ENCODE results near the gene WASHC2A.
"Not testable (repeated sequence)": the region's sequence is repeated elsewhere in the genome, so short reads cannot be mapped to it uniquely, and the experiment has no call there.

WASHC2A gene

GRCh38 chr10:50047594-50047993 lies 20.2 kb upstream of the WASHC2A start:
- H4K12ac ChIP-seq (ENCODE audit: low read depth, low read length); H3K9ac ChIP-seq (ENCODE audit: low read length); H3K14ac ChIP-seq (ENCODE audit: low read length); H3K27ac ChIP-seq (ENCODE audit: low read depth, low read length); H3K9me3 ChIP-seq (ENCODE audit: insufficient read depth, low read depth, low read length); H3K4me3 ChIP-seq (ENCODE audit: low read depth, low read length); DNase-seq; H3K36me3 ChIP-seq (ENCODE audit: control insufficient read depth in 1 of 2, insufficient read depth in 2 of 2, low read length in 2 of 2); H2AK5ac ChIP-seq (ENCODE audit: low read length); H3K23ac ChIP-seq (ENCODE audit: low read length); H2BK120ac ChIP-seq (ENCODE audit: insufficient read depth, low read length, poor library complexity); H3K4ac ChIP-seq (ENCODE audit: low read depth, low read length); H2BK12ac ChIP-seq (ENCODE audit: low read length); H2AFZ ChIP-seq (ENCODE audit: insufficient read depth, low read length, poor library complexity); H3K79me2 ChIP-seq (ENCODE audit: control insufficient read depth, insufficient read depth, low read length, poor library complexity); H3K79me1 ChIP-seq (ENCODE audit: low read length); H3K18ac ChIP-seq (ENCODE audit: low read length); H3K4me2 ChIP-seq (ENCODE audit: low read length); H3K27me3 ChIP-seq (ENCODE audit: insufficient read depth, low read length); H4K8ac ChIP-seq (ENCODE audit: low read depth, low read length); H4K91ac ChIP-seq (ENCODE audit: low read depth, low read length); H3K4me1 ChIP-seq (ENCODE audit: control insufficient read depth in 1 of 2, insufficient read depth in 2 of 2, low read length in 2 of 2); H2BK5ac ChIP-seq (ENCODE audit: low read depth, low read length, poor library complexity): not testable (repeated sequence)
- no CpG with 5 or more reads among the region's 5 CpGs for WGBS (ENCODE audit: extremely low coverage, insufficient coverage, insufficient read length)

GRCh38 chr10:50051995-50052660 lies 15.6 kb upstream of the WASHC2A start:
- peak in 1 of 2 donors; percentile 12 for DNase-seq
- not testable (repeated sequence) for H2AK5ac ChIP-seq (ENCODE audit: low read length); H3K9ac ChIP-seq (ENCODE audit: low read length); H3K18ac ChIP-seq (ENCODE audit: low read length); H3K4ac ChIP-seq (ENCODE audit: low read depth, low read length); H3K14ac ChIP-seq (ENCODE audit: low read length); H2BK120ac ChIP-seq (ENCODE audit: insufficient read depth, low read length, poor library complexity); H2AFZ ChIP-seq (ENCODE audit: insufficient read depth, low read length, poor library complexity); H3K4me3 ChIP-seq (ENCODE audit: low read depth, low read length); H3K27ac ChIP-seq (ENCODE audit: low read depth, low read length); H3K9me3 ChIP-seq (ENCODE audit: insufficient read depth, low read depth, low read length); H4K8ac ChIP-seq (ENCODE audit: low read depth, low read length); H3K36me3 ChIP-seq (ENCODE audit: control insufficient read depth in 1 of 2, insufficient read depth in 2 of 2, low read length in 2 of 2); H2BK12ac ChIP-seq (ENCODE audit: low read length); H3K79me2 ChIP-seq (ENCODE audit: control insufficient read depth, insufficient read depth, low read length, poor library complexity); H3K4me1 ChIP-seq (ENCODE audit: control insufficient read depth in 1 of 2, insufficient read depth in 2 of 2, low read length in 2 of 2); H4K91ac ChIP-seq (ENCODE audit: low read depth, low read length); H4K12ac ChIP-seq (ENCODE audit: low read depth, low read length); H3K79me1 ChIP-seq (ENCODE audit: low read length); H3K4me2 ChIP-seq (ENCODE audit: low read length); H3K23ac ChIP-seq (ENCODE audit: low read length); H2BK5ac ChIP-seq (ENCODE audit: low read depth, low read length, poor library complexity); H3K27me3 ChIP-seq (ENCODE audit: insufficient read depth, low read length)
- no CpG with 5 or more reads among the region's 3 CpGs for WGBS (ENCODE audit: extremely low coverage, insufficient coverage, insufficient read length)

GRCh38 chr10:50052778-50053376 lies 14.9 kb upstream of the WASHC2A start:
- not testable (repeated sequence) for H2BK120ac ChIP-seq (ENCODE audit: insufficient read depth, low read length, poor library complexity); H3K18ac ChIP-seq (ENCODE audit: low read length); H4K8ac ChIP-seq (ENCODE audit: low read depth, low read length); H3K9me3 ChIP-seq (ENCODE audit: insufficient read depth, low read depth, low read length); H3K27me3 ChIP-seq (ENCODE audit: insufficient read depth, low read length); H2BK12ac ChIP-seq (ENCODE audit: low read length); H2BK5ac ChIP-seq (ENCODE audit: low read depth, low read length, poor library complexity); H3K79me2 ChIP-seq (ENCODE audit: control insufficient read depth, insufficient read depth, low read length, poor library complexity); H2AFZ ChIP-seq (ENCODE audit: insufficient read depth, low read length, poor library complexity); H4K91ac ChIP-seq (ENCODE audit: low read depth, low read length); H4K12ac ChIP-seq (ENCODE audit: low read depth, low read length); H2AK5ac ChIP-seq (ENCODE audit: low read length); H3K4me1 ChIP-seq (ENCODE audit: control insufficient read depth in 1 of 2, insufficient read depth in 2 of 2, low read length in 2 of 2); H3K9ac ChIP-seq (ENCODE audit: low read length); H3K4me3 ChIP-seq (ENCODE audit: low read depth, low read length); H3K4me2 ChIP-seq (ENCODE audit: low read length); DNase-seq; H3K27ac ChIP-seq (ENCODE audit: low read depth, low read length); H3K79me1 ChIP-seq (ENCODE audit: low read length); H3K23ac ChIP-seq (ENCODE audit: low read length); H3K4ac ChIP-seq (ENCODE audit: low read depth, low read length); H3K14ac ChIP-seq (ENCODE audit: low read length); H3K36me3 ChIP-seq (ENCODE audit: control insufficient read depth in 1 of 2, insufficient read depth in 2 of 2, low read length in 2 of 2)
- WGBS (ENCODE audit: extremely low coverage, insufficient coverage, insufficient read length): no CpG with 5 or more reads among the region's 6 CpGs

- H3K14ac ChIP-seq (ENCODE audit: low read length); H3K9ac ChIP-seq (ENCODE audit: low read length); H3K27me3 ChIP-seq (ENCODE audit: insufficient read depth, low read length); H2AK5ac ChIP-seq (ENCODE audit: low read length); H2BK120ac ChIP-seq (ENCODE audit: insufficient read depth, low read length, poor library complexity); H2BK12ac ChIP-seq (ENCODE audit: low read length); H3K4me3 ChIP-seq (ENCODE audit: low read depth, low read length); H3K4me2 ChIP-seq (ENCODE audit: low read length); H4K8ac ChIP-seq (ENCODE audit: low read depth, low read length); H3K79me2 ChIP-seq (ENCODE audit: control insufficient read depth, insufficient read depth, low read length, poor library complexity); DNase-seq; H3K36me3 ChIP-seq (ENCODE audit: control insufficient read depth in 1 of 2, insufficient read depth in 2 of 2, low read length in 2 of 2); H3K27ac ChIP-seq (ENCODE audit: low read depth, low read length); H2BK5ac ChIP-seq (ENCODE audit: low read depth, low read length, poor library complexity); H3K4me1 ChIP-seq (ENCODE audit: control insufficient read depth in 1 of 2, insufficient read depth in 2 of 2, low read length in 2 of 2); H3K18ac ChIP-seq (ENCODE audit: low read length); H3K4ac ChIP-seq (ENCODE audit: low read depth, low read length); H4K12ac ChIP-seq (ENCODE audit: low read depth, low read length); H3K9me3 ChIP-seq (ENCODE audit: insufficient read depth, low read depth, low read length); H3K79me1 ChIP-seq (ENCODE audit: low read length); H3K23ac ChIP-seq (ENCODE audit: low read length); H2AFZ ChIP-seq (ENCODE audit: insufficient read depth, low read length, poor library complexity); H4K91ac ChIP-seq (ENCODE audit: low read depth, low read length): not testable (repeated sequence)
- WGBS (ENCODE audit: extremely low coverage, insufficient coverage, insufficient read length): no CpG with 5 or more reads among the region's 5 CpGs
Observed at GRCh38 chr10:50055494-50056292, 12.1 kb upstream of the WASHC2A start.

All from trophoblast cell (in vitro differentiated cells and primary cell).